ENCODE results near the gene LIX1L.

The LIX1L gene

GRCh38 chr1:145893306-145894055 lies 64.3 kb downstream of the LIX1L start:
- no peak for DNase-seq (ENCODE audit: low read depth, low spot score)

- DNase-seq (ENCODE audit: low read depth, low spot score) = peak; percentile 69
Measured at GRCh38 chr1:145892486-145893087, 65.2 kb downstream of the LIX1L start.

GRCh38 chr1:145891587-145892485 lies 66.0 kb downstream of the LIX1L start:
- peak; percentile 99 for DNase-seq (ENCODE audit: low read depth, low spot score)

- peak; percentile 79 for DNase-seq (ENCODE audit: low read depth, low spot score)
Measured at GRCh38 chr1:145891143-145891542, 66.7 kb downstream of the LIX1L start.

- DNase-seq (ENCODE audit: low read depth, low spot score) = no peak
Measured at GRCh38 chr1:145889722-145890121, 68.1 kb downstream of the LIX1L start.

DNA sequence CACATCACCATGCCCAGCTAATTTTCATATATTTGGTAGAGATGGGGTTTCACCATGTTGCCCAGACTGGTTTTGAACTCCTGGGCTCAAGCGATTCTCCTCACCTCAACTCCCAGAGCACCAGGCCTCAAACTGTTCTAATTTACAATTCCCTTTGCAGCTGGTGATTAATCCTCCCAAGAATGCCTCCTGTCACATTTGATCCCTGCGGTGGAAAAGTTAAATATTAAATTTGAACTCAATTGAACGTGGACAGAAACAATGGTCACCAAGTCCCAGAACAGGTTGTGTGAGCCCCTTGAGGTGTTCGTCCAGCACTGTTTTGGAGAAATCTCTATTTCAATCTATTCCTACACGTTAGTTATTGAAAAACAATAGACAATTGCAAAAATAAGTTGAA lies 70.2 kb downstream of the LIX1L start:
- DNase-seq (ENCODE audit: low read depth, low spot score) = peak; percentile 39

GRCh38 chr1:145886816-145887215 lies 71.0 kb downstream of the LIX1L start:
- no peak for DNase-seq (ENCODE audit: low read depth, low spot score)

DNA sequence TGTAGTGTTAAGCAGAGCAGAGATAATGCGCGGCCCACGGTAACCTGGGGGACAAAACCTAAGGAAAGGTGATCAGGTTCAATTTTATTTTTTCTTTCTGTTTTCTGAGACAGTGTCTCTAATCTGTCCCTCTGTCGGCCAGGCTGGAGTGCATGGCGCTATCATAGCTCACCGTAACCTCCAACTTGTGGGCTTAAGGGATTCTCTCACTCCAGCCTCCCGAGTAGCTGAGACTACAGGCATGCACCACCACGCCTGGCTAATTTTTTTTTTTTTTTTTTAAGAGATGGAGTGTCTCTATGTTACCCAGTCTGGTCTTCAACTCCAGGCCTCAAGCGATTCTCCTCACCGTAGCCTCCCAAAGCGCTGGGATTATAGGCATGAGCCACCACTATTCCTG lies 71.4 kb downstream of the LIX1L start:
- DNase-seq (ENCODE audit: low read depth, low spot score) = no peak

DNA sequence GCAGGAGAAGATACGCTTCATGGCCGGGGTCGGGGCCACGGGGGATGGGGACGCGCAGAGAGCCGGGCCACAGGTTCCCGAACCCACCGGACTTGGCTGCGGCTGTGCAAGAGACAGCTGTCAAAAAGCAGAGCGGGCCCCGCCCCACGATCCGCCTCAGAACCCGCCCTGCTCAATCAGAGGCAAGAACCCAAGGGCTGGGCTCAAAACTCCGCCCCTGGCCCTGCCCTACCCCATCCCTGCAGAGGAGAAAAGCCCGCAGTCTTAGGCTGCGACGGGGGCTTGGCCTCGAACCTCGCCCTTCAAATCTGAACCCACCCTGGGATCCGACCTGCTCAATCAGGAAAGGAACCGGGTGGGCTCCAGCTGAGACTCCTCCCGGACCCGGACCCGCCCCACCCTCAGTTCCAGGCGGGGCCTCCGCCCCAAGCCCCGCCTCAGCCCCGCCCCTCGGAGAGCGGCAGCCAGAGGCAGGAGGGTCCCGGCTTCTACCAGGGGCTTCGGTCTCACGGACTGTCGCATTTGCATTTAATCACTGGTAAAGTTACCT lies 72.0 kb downstream of the LIX1L start, which contains the start of gene ANKRD35:
ANKRD35 (minus strand) TSS at position 129 of the 550 bp plus-strand sequence; CDS start at position 21, 108 bp downstream.
- DNase-seq (ENCODE audit: low read depth, low spot score) = peak; percentile 80

DNA sequence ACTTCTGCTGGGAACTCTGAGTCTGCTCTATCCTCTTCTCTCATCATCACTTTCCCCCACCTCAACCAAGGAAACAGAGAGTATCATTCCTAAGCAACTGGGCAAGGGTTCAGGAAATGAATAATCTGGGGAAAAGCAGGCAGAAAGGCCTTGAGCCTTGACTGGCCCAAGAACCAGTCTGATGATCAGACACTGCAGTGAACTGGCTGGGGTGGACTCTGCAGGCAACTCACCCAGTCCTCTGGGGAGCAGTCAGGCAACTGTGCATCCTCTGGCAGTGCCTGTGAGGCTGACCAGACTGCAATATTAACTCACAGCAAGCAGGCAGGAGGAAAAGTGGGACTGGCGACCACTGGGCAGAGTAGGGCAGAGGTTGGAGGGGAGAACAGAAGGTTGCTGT lies 73.1 kb downstream of the LIX1L start:
- no peak for DNase-seq (ENCODE audit: low read depth, low spot score)
